HS-5 (cell line): Measurements from ENCODE around the gene DNAH3.
"Not testable (repeated sequence)": the region's sequence is repeated elsewhere in the genome, so short reads cannot be mapped to it uniquely, and the experiment has no call there.

ENCODE experiments used
- DNase-seq: peaks from one replicate; pipeline ENCODE4 v3.0.0-alpha.2; 2012; ENCODE audit warnings: low read depth

DNAH3 gene

DNA sequence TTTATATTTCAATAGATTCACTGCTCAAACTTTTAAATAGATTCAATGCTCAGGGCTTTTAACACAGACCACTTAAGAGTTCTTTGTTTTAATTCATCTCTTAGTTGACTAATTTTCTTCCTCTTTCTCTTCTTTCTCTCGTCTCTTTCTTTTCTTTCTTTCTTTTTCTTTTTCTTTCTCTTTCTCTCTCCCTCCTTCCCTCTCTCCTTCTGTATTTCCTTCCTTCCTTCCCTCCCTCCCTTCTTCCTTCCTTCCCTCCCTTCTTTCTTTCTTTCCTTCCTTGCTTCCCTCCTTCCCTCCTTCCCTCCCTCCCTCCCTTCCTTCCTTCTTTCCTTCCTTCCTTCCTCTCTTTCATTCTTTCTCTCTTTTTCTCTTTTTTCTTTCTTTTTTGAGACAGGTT, 145.6 kb downstream of the DNAH3 start:
- no peak for DNase-seq

DNA sequence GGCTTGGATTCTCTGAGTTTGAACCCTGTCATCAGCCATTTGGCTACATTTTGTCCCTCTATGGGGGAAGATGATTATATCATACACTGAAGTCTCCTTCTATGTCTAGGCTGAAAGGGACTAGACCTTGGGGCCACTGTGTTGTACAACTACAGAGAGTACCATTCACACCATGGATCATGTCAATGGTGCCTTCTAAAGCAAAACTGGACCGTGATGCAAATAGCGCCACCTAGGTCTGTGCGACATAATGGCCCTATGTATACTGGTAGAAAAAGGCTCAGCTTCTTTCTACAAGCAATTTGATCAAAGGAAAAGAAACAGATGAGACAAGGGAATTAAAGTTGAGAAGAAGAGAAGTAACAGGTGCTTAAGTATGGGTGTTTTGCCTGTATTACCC, 149.4 kb downstream of the DNAH3 start:
- DNase-seq, result no peak

DNA sequence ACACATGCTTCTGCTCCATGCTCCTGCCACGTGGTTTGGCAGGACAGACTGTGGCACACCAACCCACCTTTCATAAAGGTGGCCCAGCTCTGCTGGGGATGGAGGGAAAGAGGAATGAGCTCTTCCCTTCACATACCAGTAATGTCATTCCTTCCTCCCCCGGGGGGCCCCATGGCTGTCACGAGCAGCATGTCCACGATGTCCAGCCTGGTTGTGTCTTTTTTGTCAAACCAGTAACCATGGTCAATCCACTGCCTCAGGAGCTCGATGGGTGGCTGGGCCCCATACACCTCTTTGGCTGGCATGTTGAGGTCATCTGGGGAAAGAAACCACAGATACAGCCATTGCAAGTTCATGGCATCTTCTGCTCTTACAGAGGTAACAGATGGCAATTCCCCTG, 153.5 kb downstream of the DNAH3 start:
- DNase-seq, result no peak

DNA sequence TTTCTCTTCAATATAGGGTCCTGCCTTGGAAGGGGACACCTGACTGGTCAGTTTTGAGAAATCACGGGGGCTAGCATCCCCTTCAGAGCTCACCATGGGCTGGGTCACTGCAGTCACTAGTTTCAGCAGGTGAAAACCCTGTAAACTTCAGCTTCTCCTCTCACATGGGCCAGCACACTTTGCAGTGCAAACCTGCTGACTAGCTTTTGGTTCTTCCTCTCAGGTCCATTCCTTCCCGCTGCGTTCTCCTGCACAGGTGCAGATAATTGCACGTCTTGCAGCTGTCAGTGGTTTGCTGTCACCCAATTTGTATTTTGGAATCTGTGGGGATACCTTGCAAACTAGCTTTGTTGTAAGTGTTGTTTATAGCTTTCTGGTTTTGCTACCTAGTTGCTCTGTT, 154.9 kb downstream of the DNAH3 start:
- DNase-seq, result no peak

DNA sequence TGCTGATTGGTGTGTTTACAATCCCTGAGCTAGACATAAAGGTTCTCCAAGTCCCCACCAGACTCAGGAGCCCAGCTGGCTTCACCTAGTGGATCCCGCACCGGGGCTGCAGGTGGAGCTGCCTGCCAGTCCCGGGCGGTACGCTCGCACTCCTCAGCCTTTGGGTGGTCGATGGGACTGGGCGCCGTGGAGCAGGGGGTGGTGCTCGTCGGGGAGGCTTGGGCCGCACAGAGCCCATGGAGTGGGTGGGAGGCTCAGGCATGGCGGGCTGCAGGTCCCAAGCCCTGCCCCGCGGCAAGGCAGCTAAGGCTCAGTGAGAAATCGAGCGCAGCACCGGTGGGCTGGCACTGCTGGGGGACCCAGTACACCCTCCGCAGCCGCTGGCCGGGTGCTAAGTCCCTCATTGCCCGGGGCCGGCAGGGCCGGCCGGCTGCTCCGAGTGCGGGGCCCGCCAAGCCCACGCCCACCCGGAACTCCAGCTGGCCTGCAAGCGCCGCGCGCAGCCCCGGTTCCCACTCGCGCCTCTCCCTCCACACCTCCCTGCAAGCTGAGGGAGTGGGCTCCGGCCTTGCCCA, 161.1 kb downstream of the DNAH3 start:
- not testable (repeated sequence) for DNase-seq

DNA sequence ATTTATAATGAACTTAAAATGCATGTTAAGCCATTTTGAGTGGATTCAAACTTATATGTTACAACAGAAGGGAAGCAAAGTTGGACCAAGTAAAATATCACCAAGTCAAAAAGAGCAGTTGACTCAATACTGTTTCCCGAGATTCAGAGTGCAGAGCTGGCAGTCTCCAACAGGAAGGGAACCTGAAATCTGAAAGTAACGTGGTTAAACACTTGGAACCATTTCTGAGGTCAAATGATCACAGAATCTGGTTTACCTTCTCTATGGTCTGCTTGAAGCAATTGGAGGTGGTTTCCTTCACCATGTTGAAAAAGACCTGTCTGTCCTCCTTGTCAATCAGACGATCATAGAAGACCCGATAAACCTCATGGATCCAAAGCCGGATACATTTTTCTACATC, 163.6 kb downstream of the DNAH3 start:
- DNase-seq, result no peak

DNA sequence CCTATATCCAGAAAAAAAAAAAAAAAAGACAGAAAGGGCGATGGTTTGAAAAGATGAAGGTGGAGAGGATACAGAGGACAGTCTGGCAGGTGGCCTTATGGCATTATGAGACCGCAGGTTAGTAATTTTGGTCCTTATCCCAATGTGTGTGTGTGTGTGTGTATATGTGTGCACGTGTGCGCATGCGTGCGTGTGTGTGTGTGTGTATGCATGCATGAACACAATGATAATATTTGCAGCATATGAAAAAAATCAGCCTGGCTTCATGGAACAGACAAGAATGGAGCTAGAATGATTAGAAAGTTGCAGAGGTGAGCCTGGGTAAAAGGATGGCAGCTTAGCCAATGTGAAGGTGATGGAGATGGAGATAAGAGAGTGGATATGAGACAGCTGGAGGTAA, 166.6 kb downstream of the DNAH3 start:
- DNase-seq, result no peak

DNA sequence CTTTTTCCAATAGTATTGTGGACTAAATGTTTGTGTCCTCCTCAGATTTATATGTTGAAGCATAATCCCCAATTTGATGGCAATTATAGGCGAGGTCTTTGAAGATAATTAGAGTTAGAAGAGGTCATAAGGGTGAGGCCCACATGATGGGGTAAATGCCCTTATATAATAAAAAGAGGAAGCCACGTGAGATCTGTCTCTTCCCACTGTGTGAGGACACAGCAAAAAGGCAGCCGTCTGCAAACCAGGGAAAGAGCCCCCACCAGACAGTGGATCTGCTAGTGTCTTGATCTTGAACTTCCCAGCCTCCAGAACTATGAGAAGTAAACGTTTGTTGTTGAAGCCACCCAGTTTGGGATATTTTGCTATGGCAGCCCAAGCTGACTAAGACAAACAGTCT, 174.1 kb downstream of the DNAH3 start:
- no peak for DNase-seq

DNA sequence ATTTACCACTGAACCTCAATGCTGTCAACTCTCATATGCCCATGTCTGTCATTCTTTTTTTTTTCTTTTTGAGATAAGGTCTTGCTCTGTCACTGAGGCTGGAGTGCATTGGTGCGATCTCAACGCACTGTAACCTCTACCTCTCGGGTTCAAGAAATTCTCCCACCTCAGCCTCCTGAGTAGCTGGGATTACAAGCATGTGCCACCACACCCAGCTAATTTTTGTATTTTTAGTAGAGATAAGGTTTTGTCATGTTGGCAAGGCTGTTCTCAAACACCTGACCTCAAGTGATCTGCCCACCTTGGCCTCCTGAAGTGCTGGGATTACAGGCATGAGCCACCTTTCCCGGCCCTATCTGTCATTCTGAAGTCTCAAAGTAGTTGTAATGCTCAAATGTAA, 177.4 kb downstream of the DNAH3 start:
- DNase-seq, result not testable (repeated sequence)

DNA sequence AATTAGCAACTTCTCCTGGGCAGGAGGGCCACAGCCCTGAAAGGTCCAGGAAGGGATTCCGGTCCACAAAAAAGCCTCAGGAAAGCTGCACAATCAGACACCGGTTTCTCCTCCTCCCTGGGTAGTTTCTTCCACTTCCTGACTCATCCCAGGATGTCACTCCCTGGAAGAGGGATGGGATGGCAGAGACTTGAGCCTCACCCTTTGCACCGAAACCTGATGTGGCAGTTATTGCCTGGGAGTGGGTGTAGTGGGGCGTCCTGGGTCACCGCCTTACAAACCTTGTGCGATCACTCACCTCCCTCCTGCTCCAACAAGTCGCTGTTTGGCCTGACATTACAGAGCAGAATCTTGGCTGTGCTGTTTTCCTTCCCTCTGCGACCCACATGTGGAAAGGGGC, 179.2 kb downstream of the DNAH3 start:
- DNase-seq, result no peak

DNA sequence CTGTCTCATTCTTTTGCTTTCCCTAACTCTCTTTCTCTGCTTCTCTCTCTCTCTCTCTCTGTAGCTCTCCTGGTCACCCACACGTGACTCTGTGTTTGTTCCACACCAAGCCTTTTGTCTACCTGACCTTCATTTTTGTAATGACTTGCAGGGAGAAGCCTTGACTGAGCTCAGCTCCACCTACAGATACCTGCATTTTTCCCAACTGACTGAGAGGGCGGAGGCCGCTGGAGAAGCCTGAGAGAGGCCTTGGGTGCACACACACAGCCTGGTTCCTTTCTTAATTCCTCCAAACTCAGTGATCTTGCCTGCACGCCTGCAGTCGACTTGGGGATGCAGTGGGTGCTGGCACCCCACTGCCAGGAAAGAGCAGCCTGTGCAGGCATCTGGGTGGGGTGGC, 181.3 kb downstream of the DNAH3 start:
- DNase-seq, result no peak

DNA sequence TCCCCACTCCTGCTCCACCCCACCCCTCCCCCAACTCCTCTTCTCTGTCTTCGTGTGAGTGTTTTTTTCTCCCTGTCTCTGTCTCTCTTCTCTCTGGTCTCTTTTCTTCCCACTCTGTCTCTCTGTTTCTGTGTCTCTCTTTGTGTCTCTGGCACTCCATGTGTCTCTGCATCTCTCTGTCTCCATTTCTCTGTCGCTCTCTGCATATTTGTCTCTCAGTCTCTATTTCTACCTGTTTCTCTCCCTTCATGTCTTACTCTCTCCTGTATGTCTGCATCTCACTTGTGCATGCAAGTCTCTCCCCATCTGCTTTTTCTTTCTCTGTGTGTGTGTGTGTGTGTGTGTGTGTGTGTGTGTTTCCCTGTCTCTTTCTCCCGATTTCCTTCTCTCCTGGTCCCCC, 181.9 kb downstream of the DNAH3 start:
- no peak for DNase-seq

DNA sequence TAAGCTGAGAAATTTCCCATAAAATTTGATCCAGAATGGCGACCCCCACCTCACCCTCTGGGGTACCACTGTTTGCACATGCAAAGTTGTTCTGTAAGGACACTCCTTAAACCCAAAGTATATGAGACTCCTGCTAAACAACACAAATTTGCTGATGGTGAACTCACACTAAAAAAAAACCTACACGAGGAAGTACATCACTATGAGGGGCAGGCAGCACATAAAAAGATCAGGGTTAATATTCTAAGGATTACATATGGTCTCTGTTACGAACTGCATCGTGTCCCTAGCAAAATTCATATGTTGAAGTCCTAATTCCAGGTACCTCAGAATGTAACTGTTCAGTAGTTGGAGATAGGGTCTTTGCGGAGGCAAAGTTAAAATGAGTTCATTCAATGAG, 189.7 kb downstream of the DNAH3 start:
- DNase-seq, result no peak

DNA sequence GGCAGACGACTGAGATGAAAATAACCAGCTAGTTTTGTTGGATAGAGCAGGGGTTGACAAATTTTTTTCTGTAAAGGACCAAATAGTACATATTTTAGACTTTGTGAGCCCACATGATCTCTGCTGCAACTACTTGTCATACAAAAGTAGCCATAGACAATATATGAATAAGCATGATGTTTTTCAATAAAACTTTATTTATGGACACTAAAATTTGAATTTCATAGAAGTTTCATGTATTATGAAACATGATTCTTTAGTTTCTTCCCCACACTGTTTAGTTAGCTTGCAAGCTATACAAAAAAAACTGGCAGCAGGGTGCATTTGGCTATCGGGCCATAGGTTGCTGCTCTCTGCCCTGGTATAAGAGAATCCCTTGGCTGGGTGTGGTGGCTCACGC, 193.5 kb downstream of the DNAH3 start:
- no peak for DNase-seq

DNA sequence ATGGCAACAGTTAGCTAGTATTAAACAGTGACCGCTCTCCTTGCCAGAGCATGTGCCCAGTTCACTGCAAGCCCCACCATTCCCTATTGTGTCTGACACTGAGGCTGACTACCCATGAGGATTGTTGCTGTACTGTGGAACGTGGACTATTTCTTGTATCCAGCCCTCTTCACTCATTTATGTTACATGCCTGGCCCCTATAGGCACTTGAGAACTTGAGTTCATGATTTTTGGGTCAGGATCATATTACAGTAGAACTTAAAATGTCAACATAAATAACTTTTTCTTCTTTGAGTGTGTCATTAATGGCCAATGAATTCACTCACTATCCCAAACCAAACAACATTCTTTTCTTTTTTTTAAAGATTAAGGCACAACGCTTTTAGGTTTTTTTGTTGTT, 194.3 kb downstream of the DNAH3 start:
- no peak for DNase-seq

DNA sequence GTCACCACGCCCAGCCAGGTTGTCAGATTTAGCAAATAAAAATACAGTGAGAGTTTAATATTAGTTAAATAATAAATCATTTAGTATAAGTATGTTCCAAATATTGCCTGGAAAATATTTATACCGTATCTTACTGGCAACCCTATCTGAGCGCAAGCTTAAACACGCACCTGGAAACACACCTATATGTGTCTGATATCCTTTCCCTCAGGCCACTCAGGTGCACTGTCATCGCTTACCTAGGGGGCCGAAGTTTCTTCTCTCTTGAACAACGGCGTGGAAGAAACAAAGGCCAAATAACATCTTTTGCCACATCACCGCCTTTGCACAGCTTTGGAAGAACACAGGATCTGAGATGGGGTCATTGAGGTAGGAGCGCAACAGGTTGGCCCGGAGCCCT, 196.1 kb downstream of the DNAH3 start:
- no peak for DNase-seq

DNA sequence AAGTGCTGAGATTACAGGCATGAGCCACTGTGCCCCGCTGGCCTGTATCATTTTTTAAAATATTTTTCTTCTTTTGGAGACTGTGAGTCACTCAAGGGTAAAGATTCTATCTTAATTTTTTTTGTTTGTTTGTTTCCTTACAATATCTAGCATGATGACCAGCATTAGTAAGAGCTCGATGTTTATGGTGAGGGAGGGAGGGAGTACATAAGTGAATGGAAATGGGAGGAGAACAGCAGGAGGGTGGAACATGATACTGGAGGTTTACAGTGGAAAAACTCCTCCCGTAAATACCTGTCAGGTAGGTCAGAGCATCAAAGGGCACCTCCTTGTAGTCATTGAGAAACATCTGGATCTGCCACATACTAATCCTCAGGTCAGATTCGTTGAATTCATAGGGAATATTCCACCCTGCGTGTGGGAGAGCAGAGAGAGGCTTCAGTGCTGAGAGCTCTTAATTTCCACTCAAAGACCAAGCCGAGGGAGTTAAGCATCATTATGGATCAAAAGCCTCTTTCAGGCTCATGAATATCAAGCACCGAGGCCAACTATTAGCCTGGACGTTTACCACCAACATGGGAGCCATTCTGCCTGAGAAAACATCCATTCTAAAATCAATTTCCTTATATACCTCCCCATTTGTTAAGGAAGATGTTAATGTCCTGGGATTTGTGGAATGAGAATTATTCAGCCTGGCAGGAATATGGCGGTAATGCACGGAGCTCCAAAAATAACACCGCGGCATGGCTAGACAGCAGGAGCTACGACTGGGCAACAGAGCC, 198.3 kb downstream of the DNAH3 start:
- no peak for DNase-seq

DNA sequence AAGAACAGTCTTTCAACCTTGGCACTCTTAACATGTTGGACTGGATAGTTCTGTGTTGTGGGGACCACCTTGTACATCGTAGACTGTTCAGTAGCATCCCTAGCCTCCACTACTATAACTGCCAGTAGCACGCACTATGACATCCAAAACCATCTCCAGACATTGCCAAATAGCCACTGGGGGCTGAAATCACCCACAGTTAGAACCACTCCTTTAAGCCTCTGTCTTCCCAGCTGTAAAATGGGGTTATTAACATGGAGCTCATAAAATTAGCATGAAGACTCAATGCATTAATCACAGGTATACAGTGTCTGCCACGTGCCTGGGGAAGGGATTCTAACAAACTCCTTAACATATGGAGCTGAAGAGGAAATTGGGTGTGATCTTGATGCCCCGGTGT, 200.4 kb downstream of the DNAH3 start:
- no peak for DNase-seq

DNA sequence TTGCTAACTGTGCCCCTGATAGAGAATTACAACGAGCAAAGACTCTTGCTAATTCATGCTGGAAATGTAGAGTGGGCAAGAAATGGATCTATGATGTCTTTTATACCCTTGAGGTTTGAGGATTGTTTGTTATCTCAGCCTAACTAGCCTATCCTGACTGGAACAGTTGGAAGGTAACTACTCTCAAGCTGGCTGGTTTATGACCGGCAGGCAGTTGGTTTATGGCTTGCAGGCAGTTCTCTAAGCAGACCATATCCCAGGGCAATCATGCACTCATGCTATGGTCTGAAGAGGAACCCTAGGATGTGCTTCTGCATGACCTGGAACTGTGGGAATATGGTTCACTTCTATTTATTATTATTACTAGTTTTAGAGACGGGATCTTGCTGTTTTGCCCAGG, 201.0 kb downstream of the DNAH3 start:
- DNase-seq, result no peak

DNA sequence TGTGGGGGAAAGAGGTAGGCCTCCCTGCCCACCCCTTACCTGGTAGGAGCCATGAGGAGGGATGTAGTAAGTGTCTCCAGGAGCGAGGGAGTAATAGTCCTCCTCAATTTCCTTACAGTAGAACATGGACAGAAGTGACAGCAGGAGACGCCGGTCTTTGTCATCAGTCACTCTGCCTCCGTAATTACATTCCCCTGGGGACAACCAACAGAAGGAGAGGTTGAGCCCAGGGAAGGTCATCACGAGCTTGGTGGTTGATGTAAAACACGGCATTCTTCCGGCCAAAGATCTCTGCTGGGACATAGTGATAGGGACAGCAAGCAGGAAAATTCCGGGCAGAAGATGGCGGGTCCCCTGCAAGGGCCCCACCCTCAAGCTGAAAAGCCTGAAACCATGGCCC, 202.2 kb downstream of the DNAH3 start:
- DNase-seq, result no peak

DNA sequence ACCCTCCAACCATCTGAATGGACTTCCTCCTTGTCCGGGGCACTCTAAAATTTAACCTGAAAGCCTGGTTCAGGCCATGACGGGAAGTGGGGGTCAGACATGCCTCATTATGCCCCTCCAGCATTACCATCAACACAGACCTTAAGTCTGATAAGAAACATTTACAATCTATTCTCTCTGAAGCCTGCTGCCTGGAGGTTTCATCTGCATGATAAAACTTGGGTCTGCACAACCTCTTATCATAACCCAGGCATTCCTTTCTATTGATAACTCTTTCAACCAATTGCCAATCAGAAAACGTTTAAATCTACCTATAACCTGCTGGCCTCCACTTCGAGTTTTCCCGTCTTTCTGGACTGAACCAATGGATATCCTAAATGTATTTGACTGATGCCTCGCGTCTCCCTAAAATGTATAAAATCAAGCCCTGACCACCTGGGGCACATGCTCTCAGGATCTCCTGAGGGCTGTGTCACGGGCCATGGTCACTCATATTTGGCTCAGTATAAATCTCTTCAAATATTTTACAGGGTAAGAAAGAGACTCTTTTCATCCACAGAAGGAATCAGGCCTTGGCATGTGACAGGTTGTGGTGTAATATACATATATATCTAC, 204.5 kb downstream of the DNAH3 start:
- no peak for DNase-seq

DNA sequence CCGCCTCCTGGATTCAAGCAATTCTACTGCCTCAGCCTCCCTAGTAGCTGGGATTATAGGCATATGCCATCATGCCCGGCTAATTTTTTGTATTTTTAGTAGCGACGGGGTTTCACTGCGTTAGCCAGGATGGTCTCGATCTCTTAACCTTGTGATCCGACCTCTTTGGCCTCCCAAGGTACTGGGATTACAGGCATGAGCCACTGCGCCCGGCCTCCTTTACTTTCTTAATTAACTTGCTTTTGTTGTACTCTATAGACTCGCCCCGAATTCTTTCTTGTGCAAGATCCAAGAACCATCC, 205.1 kb downstream of the DNAH3 start:
- DNase-seq, result not testable (repeated sequence)

DNA sequence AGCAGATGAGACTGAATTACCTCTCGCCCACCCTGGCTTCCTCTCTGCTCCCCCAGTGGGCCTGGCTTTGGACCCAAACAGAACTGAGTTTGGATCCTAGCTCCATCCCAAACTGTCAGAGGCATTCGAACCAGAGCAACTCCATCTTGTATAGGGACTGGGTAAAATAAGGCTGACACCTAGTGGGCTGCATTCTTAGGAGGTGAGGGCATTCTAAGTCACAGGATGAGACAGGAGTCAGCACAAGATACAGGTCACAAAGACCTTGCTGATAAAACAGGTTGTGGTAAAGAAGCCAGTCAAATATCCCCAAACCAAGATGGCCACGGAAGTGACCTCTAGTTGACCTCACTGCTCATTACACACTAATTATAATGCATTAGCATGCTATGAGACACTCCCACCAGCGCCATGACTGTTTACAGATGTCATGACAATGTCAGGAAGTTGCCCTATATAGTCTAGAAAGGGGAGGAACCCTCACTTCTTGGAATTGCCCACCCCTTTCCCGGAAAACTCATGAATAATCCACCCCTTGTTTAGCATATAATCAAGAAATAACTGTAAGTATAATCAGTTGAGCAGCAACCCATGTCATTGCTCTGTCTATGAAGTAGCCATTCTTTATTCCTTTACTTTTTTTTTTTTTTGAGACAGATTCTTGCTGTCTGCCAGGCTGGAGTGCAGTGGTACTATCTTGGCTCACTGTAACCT, 205.6 kb downstream of the DNAH3 start:
- DNase-seq, result no peak
